Stimulated activated naive CD8-positive, alpha-beta T cell treated with anti-CD3 and anti-CD28 coated beads, Interleukin-15, Interleukin-2, amounts not matched to agents 100 ng/mL and 50 ng/mL, for 24 hours (primary cell): Measurements from ENCODE around the gene TEX19.
"Not testable (repeated sequence)": the region's sequence is repeated elsewhere in the genome, so short reads cannot be mapped to it uniquely, and the experiment has no call there.

Source experiments
- H3K27ac Mint-ChIP-seq: one replicate; pipeline ENCODE4 v1.8.0; 2021; ENCODE audit warnings: mild to moderate bottlenecking, mixed read lengths
- H3K27me3 Mint-ChIP-seq: one replicate; pipeline ENCODE4 v1.8.0; 2021; ENCODE audit warnings: mixed read lengths
- H3K36me3 Mint-ChIP-seq: one replicate; pipeline ENCODE4 v1.8.0; 2021; ENCODE audit warnings: low read depth, mixed read lengths
- H3K4me1 Mint-ChIP-seq: one replicate; pipeline ENCODE4 v1.8.0; 2021; ENCODE audit warnings: low read depth, mixed read lengths
- H3K4me3 Mint-ChIP-seq: one replicate; pipeline ENCODE4 v1.8.0; 2021; ENCODE audit warnings: mild to moderate bottlenecking, mixed read lengths
- H3K9me3 Mint-ChIP-seq: one replicate; pipeline ENCODE4 v1.8.0; 2021; ENCODE audit warnings: mixed read lengths

The TEX19 gene

GRCh38 chr17:82407255-82407654 lies 48.2 kb downstream of the TEX19 start:
- Mint-ChIP-seq H3K4me1 (peaks cover 9% of the 10 kb centered on the region), H3K4me3 (no peak overlapping the region), H3K27ac (no peak overlapping the region), H3K36me3 (peaks cover 19% of the 10 kb centered on the region), H3K27me3 (no peaks in the 10 kb centered on the region), H3K9me3 (no peaks in the 10 kb centered on the region)

- Mint-ChIP-seq H3K9me3 (no peaks in the 10 kb centered on the region), H3K4me3 (no peak overlapping the region), H3K27ac (no peak overlapping the region), H3K27me3 (no peaks in the 10 kb centered on the region), H3K4me1 (peaks cover 9% of the 10 kb centered on the region), H3K36me3 (peaks cover 12% of the 10 kb centered on the region)
These were observed 49.4 kb downstream of the TEX19 start for GRCh38 chr17:82408288-82408937.

- H3K4me1 Mint-ChIP-seq, result peaks cover 9% of the 10 kb centered on the region
- H3K36me3 Mint-ChIP-seq, result peaks cover 10% of the 10 kb centered on the region
- no peaks in the 10 kb centered on the region for H3K27me3 Mint-ChIP-seq
- no peaks in the 10 kb centered on the region for H3K9me3 Mint-ChIP-seq
- H3K4me3 Mint-ChIP-seq, result no peak overlapping the region
- H3K27ac Mint-ChIP-seq, result no peak overlapping the region
These were observed 49.9 kb downstream of the TEX19 start for GRCh38 chr17:82408938-82409318.

DNA sequence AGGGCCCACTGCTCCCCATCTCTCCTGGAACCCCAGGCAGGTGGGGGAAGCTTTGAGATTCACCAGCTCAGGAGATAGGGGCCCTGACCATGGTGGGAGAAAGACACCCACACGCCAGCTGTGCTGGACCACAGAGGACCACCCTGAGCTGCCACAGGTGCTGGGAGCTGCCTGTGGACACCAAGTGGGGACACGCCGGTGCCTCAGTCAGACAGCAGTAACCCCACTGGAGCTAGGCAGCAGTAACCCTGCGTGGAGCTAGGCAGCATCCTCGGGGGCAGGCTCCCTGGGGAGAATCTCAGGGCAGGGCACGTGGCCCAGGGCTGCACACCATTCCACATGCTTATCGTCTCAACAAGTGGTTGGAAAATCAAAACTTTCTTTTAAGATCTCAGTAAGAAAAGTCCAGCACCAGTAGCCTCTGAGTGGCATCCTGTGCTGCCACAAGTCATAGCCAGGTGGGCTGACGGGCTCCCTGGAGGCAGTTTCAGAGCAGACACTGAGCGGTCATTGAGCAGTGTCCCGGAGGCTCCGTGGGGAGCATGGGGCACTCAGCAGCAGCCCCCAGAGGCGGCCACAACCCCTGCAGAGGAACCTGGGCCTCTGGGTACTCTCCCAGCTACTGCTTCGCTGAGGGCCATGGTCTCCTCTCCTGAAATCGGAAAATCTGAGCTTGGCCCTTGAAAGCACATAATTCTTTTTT lies 51.1 kb downstream of the TEX19 start:
- peaks cover 15% of the 10 kb centered on the region for H3K4me1 Mint-ChIP-seq
- no peak overlapping the region for H3K4me3 Mint-ChIP-seq
- H3K9me3 Mint-ChIP-seq, result no peaks in the 10 kb centered on the region
- peaks cover 12% of the 10 kb centered on the region for H3K36me3 Mint-ChIP-seq
- H3K27ac Mint-ChIP-seq, result no peak overlapping the region
- H3K27me3 Mint-ChIP-seq, result no peaks in the 10 kb centered on the region

DNA sequence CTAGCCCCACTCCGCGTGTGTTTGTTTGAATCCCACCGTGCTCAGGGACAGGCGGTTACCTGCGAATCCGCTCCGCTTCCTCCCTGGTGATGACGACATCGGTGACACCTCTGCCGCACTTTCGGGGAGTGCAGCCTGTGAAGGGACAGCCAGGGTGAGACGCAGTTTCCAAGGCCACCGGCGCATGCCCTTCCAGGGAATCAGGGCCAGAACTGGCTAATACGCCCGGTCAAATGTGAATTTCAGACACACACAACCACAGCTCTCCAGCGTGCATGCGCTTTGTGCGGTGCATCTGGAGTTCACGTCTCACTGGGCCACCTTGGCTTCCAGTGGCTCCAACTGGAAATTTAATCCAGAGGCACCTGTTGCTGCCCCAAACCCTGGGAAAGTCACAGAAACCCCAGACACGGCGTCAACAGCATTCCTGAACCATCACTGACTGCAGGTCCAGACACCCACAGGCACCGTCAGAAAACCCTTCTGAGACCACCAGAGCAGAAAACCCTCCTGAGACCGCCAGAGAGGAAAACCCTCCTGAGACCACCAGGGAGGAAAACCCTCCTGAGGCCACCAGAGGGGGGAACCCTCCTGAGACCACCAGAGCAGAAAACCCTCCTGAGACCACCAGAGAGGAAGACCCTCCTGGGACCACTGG lies 52.5 kb downstream of the TEX19 start:
- H3K27ac Mint-ChIP-seq, result no peak overlapping the region
- no peaks in the 10 kb centered on the region for H3K27me3 Mint-ChIP-seq
- H3K4me1 Mint-ChIP-seq, result peaks cover 18% of the 10 kb centered on the region
- H3K9me3 Mint-ChIP-seq, result no peaks in the 10 kb centered on the region
- H3K36me3 Mint-ChIP-seq, result peaks cover 4% of the 10 kb centered on the region
- no peak overlapping the region for H3K4me3 Mint-ChIP-seq

DNA sequence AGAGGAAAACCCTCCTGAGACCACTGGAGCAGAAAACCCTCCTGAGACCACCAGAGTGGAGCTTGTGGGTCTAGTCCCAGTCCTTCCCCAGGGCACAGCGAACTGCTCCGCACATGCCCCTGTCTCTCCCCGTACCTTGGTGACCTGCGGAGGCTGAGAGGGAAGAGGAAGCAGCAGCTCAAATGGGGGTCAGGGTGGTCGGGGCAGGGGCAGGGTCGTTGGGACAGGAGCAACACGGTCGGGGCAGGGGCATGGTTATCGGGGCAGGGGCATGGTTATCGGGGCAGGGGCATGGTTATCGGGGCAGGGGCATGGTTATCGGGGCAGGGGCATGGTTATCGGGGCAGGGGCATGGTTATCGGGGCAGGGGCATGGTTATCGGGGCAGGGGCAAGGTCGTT lies 53.0 kb downstream of the TEX19 start:
- H3K4me3 Mint-ChIP-seq, H3K27ac Mint-ChIP-seq, H3K36me3 Mint-ChIP-seq, H3K27me3 Mint-ChIP-seq, H3K9me3 Mint-ChIP-seq: not testable (repeated sequence)
- H3K4me1 Mint-ChIP-seq, result peaks cover 17% of the 10 kb centered on the region

- H3K4me3 Mint-ChIP-seq, result no peak overlapping the region
- H3K36me3 Mint-ChIP-seq, result peaks cover 4% of the 10 kb centered on the region
- no peaks in the 10 kb centered on the region for H3K9me3 Mint-ChIP-seq
- H3K27me3 Mint-ChIP-seq, result no peaks in the 10 kb centered on the region
- peaks cover 13% of the 10 kb centered on the region for H3K4me1 Mint-ChIP-seq
- no peak overlapping the region for H3K27ac Mint-ChIP-seq
These were observed 53.8 kb downstream of the TEX19 start for GRCh38 chr17:82412535-82413520.
